ENCODE data around the gene FAR1. TPM values are rescaled to one million over a fixed set of nuclear protein-coding genes. Genes with fewer than 3 reads are reported as not detected.

The FAR1 gene
- polyA plus RNA-seq, 3 donors = 47.2 to 77.0 (median 52.6) TPM

- H3K9me3 ChIP-seq (replicated peaks in 1 of 2; ENCODE audit: control insufficient read depth in 1 of 2, insufficient read depth in 1 of 2, low read length in 2 of 2) = no peaks in the 10 kb centered on the region
- 51% methylated on average over 3 of the region's 4 CpGs for WGBS (ENCODE audit: insufficient coverage)
- H3K4me1 Mint-ChIP-seq = peaks cover 79% of the 10 kb centered on the region
- H3K36me3 Mint-ChIP-seq = peaks cover 8 to 11% of the 10 kb centered on the region in 2 donors
- no peaks in the 10 kb centered on the region for H3K36me3 ChIP-seq (replicated peaks in 1 of 2; ENCODE audit: control insufficient read depth in 1 of 2, insufficient read depth in 2 of 2, low read length in 2 of 2)
- peaks cover 63 to 75% of the 10 kb centered on the region in 2 donors for H3K4me1 ChIP-seq (ENCODE audit: control insufficient read depth in 1 of 2, insufficient read depth in 2 of 2, low read length in 2 of 2)
- H4K20me1 ChIP-seq (ENCODE audit: insufficient read depth, low read length) = peaks cover 55% of the 10 kb centered on the region
- intact Hi-C loops (cut with micrococcal nuclease) = no loop called here
- peak overlapping the region; percentile 56 to 70 for H3K27ac ChIP-seq (ENCODE audit: low read depth in 1 of 2, low read length in 2 of 2)
- TF ChIP-seq, protein P1, sequence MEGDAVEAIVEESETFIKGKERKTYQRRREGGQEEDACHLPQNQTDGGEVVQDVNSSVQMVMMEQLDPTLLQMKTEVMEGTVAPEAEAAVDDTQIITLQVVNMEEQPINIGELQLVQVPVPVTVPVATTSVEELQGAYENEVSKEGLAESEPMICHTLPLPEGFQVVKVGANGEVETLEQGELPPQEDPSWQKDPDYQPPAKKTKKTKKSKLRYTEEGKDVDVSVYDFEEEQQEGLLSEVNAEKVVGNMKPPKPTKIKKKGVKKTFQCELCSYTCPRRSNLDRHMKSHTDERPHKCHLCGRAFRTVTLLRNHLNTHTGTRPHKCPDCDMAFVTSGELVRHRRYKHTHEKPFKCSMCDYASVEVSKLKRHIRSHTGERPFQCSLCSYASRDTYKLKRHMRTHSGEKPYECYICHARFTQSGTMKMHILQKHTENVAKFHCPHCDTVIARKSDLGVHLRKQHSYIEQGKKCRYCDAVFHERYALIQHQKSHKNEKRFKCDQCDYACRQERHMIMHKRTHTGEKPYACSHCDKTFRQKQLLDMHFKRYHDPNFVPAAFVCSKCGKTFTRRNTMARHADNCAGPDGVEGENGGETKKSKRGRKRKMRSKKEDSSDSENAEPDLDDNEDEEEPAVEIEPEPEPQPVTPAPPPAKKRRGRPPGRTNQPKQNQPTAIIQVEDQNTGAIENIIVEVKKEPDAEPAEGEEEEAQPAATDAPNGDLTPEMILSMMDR (IDR thresholded peaks at IDR 0.05) = no peak
- peak; percentile 45 to 72 (median 56) for DNase-seq
- no peaks in the 10 kb centered on the region for H3K27me3 Mint-ChIP-seq (ENCODE audit: low read depth in 3 of 3)
- H3K27ac Mint-ChIP-seq = peak overlapping the region; percentile 80 to 93 (median 91)
- H2AFZ ChIP-seq (ENCODE audit: insufficient read depth, low read depth, low read length, poor library complexity, severe bottlenecking) = no peak overlapping the region
- peak overlapping the region; percentile 9 for H3K4me2 ChIP-seq (replicated peaks; ENCODE audit: extremely low read depth, low read length, poor library complexity, severe bottlenecking)
- no peak overlapping the region for H3K9ac ChIP-seq (ENCODE audit: insufficient read depth, low read length, poor library complexity, severe bottlenecking)
- H3K4me3 Mint-ChIP-seq = no peak overlapping the region
- peaks cover 0 to 6% (median 0%) of the 10 kb centered on the region in 7 donors for H3K9me3 Mint-ChIP-seq
- H3K79me2 ChIP-seq (ENCODE audit: insufficient read depth, low read length) = peaks cover 100% of the 10 kb centered on the region
- no peak overlapping the region for H3K4me3 ChIP-seq (replicated peaks in 1 of 3; ENCODE audit: low read depth in 2 of 3, low read length in 3 of 3)
- no peaks in the 10 kb centered on the region for H3K27me3 ChIP-seq (ENCODE audit: control insufficient read depth in 2 of 2, insufficient read depth in 2 of 2, low read length in 2 of 2)
These were observed 12.2 kb downstream of the FAR1 start for GRCh38 chr11:13680501-13681264.

- no peak overlapping the region for H3K4me3 Mint-ChIP-seq
- Histone ChIP-seq H3K4me1 (ENCODE audit: control insufficient read depth in 1 of 2, insufficient read depth in 2 of 2, low read length in 2 of 2) (peaks cover 56 to 67% of the 10 kb centered on the region in 2 donors), H3K79me2 (ENCODE audit: insufficient read depth, low read length) (peaks cover 100% of the 10 kb centered on the region), H3K4me3 (replicated peaks in 1 of 3; ENCODE audit: low read depth in 2 of 3, low read length in 3 of 3) (no peak overlapping the region), H2AFZ (ENCODE audit: insufficient read depth, low read depth, low read length, poor library complexity, severe bottlenecking) (no peak overlapping the region), H3K27me3 (ENCODE audit: control insufficient read depth in 2 of 2, insufficient read depth in 2 of 2, low read length in 2 of 2) (no peaks in the 10 kb centered on the region), H3K27ac (ENCODE audit: low read depth in 1 of 2, low read length in 2 of 2) (peak overlapping the region in 1 of 2 donors; percentile 70), H3K36me3 (replicated peaks in 1 of 2; ENCODE audit: control insufficient read depth in 1 of 2, insufficient read depth in 2 of 2, low read length in 2 of 2) (no peaks in the 10 kb centered on the region), H3K9me3 (replicated peaks in 1 of 2; ENCODE audit: control insufficient read depth in 1 of 2, insufficient read depth in 1 of 2, low read length in 2 of 2) (no peaks in the 10 kb centered on the region), H3K9ac (ENCODE audit: insufficient read depth, low read length, poor library complexity, severe bottlenecking) (no peak overlapping the region), H4K20me1 (ENCODE audit: insufficient read depth, low read length) (peaks cover 62% of the 10 kb centered on the region), H3K4me2 (replicated peaks; ENCODE audit: extremely low read depth, low read length, poor library complexity, severe bottlenecking) (no peak overlapping the region)
- peaks cover 14 to 16% of the 10 kb centered on the region in 2 donors for H3K36me3 Mint-ChIP-seq
- peaks cover 0 to 6% (median 0%) of the 10 kb centered on the region in 7 donors for H3K9me3 Mint-ChIP-seq
- TF ChIP-seq, protein P1 (IDR thresholded peaks at IDR 0.05) = no peak
- no peak for DNase-seq
- H3K27ac Mint-ChIP-seq = peak overlapping the region in 2 of 7 donors; percentile 50 to 93
- H3K4me1 Mint-ChIP-seq = peaks cover 77% of the 10 kb centered on the region
- H3K27me3 Mint-ChIP-seq (ENCODE audit: low read depth in 3 of 3) = no peaks in the 10 kb centered on the region
- intact Hi-C loops (cut with micrococcal nuclease) = no loop called here
- no CpG with 5 or more reads among the region's 2 CpGs for WGBS (ENCODE audit: insufficient coverage)
These were observed 13.0 kb downstream of the FAR1 start for GRCh38 chr11:13681446-13681845.

Data from CD14-positive monocyte (primary cell).